ENCODE data around the gene BRIX1.

DNA sequence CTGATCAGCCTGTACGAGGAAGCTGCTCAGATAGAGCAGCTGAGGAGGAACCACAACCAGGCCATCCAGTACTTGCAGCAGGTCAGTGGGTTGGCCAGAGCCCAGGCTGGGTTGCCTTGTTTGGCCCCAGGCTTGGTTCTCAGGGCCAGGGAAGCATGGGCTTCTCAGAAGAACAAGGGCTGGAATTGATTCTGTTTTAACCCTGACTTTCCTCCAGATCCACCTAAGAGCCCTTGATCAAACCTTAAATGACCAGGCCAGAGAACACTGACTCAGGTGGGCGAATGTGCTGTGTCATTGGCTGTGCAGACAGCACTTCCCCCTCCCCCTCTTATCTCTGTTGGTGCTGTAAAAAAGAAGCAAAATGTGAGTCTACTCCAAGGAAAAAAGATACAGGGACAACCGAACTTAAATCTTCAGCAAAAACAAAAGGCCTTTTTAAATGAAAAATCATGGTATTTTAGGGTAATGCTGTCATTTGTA, 48.5 kb upstream of the BRIX1 start:
- TF ChIP-seq, protein P1, sequence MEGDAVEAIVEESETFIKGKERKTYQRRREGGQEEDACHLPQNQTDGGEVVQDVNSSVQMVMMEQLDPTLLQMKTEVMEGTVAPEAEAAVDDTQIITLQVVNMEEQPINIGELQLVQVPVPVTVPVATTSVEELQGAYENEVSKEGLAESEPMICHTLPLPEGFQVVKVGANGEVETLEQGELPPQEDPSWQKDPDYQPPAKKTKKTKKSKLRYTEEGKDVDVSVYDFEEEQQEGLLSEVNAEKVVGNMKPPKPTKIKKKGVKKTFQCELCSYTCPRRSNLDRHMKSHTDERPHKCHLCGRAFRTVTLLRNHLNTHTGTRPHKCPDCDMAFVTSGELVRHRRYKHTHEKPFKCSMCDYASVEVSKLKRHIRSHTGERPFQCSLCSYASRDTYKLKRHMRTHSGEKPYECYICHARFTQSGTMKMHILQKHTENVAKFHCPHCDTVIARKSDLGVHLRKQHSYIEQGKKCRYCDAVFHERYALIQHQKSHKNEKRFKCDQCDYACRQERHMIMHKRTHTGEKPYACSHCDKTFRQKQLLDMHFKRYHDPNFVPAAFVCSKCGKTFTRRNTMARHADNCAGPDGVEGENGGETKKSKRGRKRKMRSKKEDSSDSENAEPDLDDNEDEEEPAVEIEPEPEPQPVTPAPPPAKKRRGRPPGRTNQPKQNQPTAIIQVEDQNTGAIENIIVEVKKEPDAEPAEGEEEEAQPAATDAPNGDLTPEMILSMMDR (IDR thresholded peaks at IDR 0.05; ENCODE audit: low read depth, low read length), result no peak
- TF ChIP-seq EZH2phosphoT487 (IDR thresholded peaks at IDR 0.05; ENCODE audit: low read depth), result no peak
